GM21381 (cell line): ENCODE data around the gene FIGNL1.
"Not testable (repeated sequence)": the region's sequence is repeated elsewhere in the genome, so short reads cannot be mapped to it uniquely, and the experiment has no call there.

ENCODE experiments used
- ATAC-seq: cut with Tn5 transposase; IDR thresholded peaks from one replicate; pipeline ENCODE4 v1.9.1; 2021; ENCODE audit warnings: mild to moderate bottlenecking, moderate library complexity; ENCODE audit not compliant: unreplicated experiment

The FIGNL1 gene

DNA sequence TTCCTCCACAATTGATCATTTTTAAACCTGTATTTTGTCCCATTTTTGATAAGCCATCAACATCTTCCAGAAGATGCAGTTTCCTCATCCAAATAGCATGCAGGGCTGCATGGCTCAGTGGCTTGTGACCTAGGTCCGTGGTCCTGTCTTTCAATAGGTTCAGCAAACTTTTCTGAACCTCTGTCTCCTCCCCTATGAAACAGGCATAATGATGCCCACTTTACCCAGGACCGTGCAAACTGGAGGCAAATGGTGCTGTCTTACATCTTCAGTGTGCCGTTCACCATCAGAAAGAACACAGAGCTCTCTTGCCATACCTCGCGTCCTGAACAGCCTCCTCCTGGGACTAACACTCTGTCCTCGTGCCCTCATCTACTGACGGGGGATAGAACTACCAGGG is 22.3 kb upstream of the FIGNL1 start:
- no peak for ATAC-seq

DNA sequence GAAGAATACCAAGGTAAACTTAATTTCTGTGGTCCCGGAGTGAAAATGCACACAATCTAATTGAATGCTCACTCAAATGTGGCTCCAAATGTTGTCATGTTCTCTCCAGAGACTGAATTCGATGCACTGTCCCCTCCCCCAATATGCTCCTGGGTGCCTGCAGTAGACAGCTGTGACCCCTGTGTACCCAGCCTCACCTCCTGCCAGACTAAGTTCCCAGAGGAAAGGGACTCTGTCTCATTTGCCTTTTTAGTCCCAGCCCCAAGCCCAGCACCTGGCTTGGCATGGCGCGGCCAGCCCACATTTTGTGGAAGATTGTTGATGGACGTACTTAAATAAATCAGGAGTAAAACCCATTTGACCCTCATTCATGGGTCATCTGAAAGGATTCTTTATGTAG is 21.8 kb upstream of the FIGNL1 start:
- ATAC-seq, result no peak

DNA sequence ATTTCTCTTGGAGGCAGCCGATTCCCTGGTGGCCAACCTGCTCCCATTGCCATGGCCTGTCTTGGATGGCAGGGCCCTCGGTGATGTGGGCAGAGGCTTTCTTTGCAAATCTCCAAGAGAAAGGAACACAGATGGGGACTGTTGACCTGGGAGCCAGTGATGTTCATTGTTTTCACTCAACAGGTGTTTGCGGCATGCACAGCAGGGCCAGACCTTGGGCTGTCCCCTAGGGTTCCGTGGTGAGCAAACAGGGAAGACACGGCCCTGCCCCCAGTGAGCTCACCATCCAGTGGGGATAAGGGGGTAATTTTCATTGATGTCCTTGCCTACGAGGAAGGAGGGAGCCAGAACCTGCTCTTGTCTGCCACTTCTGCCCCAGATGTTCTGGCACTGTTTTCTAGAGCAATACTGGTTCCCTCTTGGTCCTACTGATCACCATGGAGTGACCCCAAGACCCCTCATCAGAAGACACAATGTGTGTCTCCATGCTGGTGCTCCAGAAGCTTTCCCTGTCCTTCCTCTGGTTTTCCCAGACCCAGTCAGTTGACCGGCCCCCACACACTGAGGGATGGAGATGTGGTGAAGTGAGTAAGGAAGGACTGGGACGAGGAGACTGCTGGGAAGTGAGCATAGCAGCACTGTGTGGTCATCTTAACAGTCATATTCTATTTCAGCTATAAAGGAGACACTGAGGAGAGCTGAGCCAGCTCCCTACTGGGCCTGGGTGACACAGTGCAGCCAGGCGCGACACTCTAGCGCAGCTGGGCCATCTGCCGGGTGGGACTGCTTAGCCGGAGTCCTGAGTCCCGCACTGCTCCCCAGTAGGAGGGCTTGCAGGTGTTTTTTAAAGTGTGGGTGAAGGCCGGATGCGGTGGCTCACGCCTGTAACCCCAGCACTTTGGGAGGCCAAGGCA is 20.4 kb upstream of the FIGNL1 start:
- ATAC-seq, result no peak

DNA sequence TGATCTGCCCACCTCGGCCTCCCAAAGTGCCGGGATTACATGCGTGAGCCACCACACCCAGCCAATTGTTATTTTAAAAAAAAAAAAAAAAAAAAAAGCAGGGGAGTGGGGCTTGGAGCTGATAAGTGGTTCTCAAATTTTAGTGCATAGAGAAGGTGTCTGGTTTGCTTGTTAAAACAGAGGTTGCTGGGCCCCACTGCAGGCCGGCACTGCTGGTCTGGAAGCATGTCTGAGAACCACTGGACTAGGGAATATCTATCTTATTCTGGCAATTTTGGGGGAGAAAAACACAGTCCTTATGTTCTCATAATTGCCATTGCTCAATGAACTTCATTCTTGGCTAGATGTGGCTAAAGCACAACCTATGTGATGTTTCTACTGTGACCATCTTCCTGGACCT is 19.0 kb upstream of the FIGNL1 start:
- ATAC-seq, result no peak

DNA sequence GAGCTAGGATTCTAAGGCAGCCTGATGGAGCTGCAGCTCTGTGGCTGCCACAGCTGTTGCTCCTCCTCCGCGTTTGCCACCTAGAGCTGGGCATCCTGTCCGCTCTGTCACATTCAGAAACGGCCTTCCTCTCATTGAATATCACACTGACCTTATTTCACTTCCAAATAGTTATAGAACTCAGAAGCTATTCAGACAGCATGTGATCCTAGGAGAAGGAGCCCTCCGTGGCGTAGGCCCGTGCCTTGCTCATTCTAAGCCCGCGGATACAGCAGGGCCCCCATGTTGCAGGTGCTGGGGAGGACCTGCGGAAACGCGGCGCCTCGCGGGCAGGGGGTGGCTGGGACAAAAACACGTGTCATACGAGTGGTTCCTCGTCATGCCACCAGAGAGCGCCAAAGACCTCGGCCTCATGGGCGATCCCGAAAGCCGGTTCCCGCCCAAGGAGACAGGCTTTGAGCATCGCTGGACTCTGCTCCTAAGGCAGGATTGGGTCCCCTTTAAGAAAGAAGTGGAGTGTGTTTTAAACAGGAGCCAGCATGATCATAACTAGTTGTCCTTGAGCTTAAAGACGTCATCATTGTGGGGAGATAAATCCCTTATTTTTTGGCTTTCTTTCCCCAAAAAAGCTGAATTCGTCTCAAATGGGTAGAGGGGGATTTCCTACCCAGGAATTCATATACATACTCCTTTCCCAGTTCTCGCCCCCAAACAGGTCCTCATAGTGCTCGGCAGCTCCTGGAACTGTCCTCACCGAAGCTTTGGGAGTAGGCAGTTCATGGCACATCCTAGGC is 17.9 kb upstream of the FIGNL1 start:
- peak; percentile 96 for ATAC-seq

DNA sequence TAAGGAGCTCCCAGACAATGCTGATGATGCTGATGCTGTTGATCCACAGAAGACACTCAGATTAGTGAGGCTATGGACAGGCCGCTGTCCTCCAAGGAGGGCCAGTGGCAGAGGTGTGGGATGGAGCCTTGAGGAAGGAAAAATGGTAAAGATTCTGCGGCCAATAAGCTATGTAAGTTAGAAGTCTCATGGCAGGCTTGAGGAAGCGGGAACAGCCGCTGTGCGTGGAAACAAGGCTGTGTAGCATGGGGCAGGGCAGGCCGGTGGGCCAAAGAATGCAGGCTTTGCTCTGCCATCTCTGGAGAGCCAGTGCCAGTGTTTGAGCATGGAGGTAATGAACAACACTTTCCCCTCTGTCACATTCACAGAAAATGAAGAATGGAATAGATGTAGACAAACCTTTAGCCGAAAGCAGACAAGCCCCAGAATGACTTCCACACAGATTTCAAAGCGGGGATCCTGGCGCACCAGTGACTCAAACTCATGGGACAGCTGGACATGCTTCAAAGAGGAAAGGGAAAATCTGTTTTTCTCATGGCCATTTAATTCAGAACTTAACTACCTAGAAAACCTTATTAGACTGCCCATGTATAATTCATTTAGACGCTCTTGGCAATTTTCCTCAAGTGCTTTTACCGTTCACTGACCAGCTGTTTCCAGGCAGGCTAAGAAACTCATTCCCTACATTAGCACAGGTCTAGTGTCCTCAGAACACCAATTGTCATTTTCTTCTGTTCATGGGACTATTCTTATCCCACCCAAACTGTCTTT is 16.9 kb upstream of the FIGNL1 start:
- no peak for ATAC-seq

DNA sequence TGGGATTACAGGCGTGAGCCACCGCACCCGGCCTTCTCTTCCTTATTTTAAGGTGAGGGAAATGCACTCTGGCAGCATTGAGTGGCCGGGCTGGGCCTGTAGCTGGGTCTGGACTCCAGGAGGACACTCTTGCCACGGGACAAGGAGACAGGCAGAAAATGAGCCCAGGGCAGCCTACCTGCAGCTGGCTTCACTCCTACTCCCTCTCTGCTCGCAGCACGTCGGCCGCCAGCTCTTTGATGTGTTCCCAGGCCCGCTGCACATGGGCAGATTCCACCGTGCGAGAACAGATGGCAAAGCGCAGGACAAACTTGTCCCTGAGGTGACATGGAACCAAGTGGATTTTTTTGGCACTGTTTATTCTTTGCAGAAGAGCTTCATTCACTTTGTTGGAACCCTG is 12.9 kb upstream of the FIGNL1 start:
- no peak for ATAC-seq

DNA sequence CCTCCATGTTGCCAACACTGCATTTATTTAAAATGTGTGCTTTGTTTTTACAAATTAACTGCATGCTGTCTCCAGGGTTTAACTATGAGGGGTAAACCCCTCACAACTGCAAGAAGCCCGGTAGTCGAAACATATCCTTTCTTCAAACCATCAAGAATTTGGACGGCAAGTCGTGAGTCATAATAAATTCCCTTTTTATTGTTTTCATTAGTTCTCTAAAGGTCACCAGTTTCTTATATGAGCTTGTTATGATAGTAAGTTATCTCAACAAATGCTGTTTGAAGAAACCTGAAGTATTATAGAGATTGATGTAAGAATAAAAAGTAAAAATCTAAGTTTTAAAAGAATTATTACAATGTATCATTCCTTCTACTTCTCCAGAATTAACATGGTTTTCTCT is 12.2 kb upstream of the FIGNL1 start:
- no peak for ATAC-seq

DNA sequence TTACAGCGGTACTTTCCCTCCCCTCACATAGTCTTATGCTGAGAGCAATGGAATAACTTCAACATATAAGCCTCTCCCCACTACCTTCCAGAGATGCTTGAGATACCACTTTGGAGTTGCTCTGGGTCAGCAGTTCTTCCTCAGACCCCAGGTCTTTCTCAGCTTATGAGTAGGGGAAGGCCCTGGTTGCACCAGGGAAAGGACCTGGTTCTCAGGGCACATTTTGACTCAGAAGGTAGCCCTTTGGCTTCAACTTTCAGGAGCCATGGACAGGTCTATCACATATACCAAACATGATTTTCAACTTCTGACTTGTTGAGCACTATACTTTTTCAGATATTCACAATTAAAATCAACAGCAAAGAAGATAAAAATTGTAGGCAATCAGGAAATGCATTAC is 11.5 kb upstream of the FIGNL1 start:
- ATAC-seq, result no peak

DNA sequence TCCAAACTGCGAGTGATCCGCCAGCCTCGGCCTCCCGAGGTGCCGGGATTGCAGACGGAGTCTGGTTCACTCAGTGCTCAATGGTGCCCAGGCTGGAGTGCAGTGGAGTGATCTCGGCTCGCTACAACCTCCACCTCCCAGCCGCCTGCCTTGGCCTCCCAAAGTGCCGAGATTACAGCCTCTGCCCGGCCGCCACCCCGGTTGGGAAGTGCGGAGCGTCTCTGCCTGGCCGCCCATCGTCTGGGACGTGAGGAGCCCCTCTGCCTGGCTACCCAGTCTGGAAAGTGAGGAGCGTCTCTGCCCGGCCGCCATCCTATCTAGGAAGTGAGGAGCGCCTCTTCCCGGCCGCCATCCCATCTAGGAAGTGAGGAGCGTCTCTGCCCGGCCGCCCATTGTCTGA is 9.0 kb upstream of the FIGNL1 start:
- not testable (repeated sequence) for ATAC-seq

DNA sequence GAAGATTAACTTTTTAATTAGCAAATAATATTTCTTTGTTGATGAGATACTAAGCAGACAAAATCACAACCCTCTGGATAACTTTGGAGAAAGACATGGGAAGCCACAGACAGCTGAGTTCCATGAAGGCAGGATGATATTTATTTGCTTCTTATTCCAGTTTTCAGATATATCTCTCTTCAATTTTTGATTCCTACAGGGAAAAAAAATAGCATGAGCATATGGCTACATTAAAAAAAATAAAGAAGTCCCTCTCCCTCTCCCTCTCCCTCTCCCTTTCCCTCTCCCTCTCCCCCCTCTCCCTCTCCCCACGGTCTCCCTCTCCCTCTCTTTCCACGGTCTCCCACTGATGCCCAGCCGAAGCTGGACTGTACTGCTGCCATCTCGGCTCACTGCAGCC is 8.5 kb upstream of the FIGNL1 start:
- not testable (repeated sequence) for ATAC-seq

DNA sequence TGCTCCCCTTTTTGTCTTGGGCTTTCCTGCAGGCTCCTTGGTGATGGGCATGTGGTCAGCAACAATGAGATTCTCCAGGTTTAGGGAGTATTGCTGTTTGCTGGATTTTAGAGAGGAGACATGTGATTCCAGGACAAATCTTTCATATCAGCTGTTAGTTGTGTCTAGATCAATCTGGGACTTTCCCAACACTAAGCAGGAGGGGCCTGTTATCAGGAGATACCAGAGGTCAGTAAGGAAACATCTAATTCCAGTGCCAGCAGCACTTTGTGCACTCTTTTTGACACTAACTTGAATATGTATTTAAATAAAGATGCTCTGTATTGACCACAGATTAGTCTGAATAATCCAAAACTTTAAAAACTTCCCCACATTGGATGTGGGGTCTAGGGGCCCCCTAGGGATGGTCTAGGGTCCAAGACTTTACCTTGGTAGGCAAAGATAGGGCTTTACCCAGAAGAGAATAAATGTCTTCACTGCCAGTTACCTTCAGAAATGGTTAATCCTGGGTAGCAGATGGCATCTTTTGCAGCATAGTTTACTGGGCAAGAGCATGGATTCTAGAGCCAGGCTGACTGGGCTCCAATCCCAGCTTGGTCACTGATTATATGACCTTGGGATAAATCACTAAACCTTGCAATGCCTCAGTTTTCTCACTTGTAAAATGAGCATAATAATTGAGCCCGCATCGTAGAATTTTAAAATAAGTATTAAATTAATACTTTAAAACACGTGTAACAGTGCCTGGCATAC is 6.4 kb upstream of the FIGNL1 start:
- no peak for ATAC-seq

DNA sequence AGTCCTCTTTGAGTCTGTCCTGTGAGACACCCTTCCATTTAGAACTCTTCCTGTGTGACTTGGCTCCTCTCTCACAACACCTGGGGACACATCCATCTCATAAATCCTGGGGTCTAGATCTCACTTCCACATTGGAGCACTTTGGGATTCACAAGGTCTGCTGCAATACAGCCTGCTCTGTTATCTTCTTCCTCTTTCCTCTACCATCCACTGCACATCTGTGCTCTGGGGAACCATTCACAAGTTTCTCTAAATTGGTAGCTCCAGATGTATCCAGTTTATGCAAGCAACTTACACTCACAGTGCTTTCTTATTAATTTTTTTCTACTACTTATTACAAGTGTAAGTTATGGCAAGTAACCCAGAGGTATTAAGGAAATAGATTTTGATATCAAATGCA is 5.5 kb upstream of the FIGNL1 start:
- ATAC-seq, result no peak

DNA sequence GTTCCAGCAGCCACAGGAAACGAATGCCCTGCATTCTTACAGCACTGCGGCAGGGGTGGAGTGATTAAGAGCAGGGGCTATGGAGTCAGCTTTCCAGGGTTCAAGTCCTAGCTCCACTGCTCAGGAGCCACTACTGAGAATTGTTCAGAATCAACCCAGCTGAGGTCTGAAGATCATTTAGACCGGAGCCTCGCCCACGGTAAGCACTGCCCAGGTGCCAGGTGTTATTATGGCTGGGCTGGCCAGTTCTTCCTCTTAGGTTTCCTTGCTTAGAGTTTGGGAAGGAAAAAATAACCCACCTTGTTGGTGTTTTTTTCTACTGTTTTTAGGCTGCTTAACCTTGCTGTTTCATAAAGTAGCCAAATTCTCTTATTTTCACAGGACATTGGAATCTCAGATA is 4.8 kb upstream of the FIGNL1 start:
- ATAC-seq, result no peak

DNA sequence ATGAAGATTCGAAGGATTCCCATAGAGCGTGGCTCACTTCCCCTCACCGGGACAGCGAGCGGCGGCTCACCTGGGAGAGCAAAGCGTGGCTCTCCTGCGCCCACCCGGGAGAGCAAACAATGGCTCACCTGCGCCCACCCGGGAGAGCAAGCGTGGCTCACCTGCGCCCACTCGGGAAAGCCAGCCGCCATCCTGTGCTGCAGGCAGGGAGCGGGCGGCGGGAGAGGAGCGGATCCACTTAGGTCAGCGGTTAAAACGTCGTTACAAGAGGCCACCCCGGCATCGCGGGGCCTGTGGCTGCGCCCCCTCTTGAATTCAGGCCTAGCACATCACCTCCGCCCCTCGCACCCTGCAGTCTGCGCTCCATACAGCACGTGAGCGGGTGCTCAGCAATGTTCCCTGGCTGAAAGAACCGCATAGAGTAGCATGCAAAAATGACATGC is 461 bp upstream of the FIGNL1 start:
- ATAC-seq, result peak; percentile 2

DNA sequence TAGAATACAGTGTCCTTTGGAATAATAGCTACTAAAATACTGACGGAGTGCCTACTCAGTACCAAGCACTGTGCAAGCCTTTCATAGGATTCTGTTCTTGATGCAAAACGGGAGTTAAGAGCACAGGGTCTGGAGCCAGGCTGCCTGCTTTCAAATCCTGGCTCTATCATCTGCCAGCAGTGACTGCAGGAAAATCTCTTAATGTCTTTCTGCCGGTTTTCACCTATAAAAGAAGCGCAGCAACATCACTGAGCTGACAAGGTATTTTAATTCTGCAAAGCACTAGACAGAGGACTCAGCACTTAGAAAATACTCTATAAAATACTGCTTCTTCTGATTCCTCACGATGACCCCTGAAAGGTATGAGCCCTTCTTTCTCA is 659 bp downstream of the FIGNL1 start:
- ATAC-seq, result no peak

DNA sequence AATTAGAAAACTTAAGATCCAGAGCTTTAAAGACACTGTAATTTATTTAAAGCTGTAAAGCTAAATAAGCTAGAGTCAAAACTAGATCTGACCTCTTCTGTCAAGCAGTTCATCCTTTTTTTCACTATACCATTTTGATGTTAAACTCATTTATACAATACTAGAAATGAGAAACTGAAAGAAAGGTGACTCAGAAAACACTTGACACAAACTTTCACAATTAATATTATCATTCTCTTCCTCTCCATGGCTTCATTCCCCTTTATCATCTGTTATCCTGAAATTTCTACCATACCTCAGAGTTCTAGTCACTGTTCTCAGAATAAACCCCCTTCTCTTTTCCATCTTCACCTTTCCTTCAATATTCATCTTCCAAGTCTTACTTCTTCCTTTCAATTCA is 1.3 kb downstream of the FIGNL1 start:
- ATAC-seq, result peak; percentile 29

DNA sequence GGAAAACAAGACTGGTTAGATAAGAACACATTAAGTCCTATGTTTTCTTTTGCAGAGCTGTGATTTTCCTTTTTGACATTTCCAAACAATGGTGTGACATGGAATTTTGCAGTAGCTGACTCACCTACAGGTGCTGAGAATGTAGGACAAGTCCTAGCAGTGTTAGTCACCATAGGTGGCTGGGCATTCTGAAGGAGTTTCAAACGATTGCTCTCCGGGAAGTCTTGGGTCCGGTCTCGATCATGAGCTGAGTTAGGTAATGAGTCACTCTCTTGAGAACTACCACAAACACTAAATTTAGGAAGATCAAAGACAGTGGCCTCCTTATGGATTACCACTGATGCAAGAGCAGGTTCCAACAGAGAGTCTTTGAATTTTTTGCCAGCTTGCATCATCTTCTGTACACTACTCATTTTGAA is 3.6 kb downstream of the FIGNL1 start:
- ATAC-seq, result peak; percentile 29

DNA sequence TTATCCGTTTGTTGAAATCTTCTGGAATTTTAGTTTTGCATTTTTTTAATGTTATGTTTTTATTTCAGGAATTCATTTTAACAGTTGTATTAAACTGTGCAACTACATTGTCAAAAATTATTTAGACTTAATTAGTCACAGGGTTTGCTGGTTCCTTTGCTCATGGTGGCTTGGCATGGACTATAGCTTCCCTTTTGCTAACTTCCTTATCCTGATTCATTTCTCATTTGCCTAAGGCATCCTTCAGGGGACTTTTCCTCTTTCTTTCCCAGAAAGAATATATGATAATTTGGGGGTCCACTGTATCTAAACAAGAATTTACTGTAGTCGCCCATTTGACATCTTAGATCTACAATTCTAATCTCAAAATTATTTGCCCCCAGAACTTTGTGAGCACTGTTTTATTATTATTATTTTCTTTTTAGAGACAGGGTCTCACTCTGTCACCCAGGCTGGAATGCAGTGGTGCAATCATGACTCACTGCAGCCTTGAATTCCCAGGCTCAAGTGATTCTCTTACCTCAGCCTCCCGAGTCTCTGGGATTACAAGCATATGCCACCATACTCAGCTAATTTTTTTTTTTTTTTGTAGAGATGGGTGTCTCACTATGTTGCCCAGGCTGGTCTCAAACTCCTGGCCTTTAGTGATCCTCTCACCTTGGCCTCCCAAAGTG is 13.9 kb downstream of the FIGNL1 start:
- no peak for ATAC-seq

DNA sequence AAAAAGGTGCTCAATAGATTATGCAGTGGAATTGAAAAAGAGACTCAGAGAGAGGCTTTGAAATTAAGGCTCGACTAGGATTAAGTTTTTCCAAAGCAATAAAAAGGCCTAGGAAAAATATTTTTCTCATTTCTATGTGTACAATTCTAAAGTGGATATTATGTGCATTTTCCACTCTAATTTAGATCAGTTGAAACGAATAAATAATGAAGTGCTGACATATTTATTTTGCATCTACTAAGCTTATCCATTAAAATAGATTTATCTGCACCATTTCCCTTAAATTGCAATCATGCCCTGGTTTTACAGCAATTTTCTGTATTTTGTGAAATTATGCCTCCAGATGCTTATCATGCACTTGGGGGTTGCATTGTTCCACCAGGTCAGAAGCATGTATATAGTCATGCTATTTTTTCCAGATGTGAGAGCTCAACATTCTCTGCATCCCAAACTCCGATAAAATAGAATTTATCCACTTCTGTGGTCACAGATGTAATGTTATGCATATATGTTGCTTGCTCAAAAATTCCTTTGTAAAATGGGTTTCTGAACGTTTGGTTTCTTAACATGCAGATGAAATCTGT is 18.3 kb downstream of the FIGNL1 start:
- ATAC-seq, result no peak
